Measurements from ENCODE around the gene C1orf159. TPM values are rescaled to one million over a fixed set of nuclear protein-coding genes. Genes with fewer than 3 reads are reported as not detected.

Gene C1orf159
- total and polyA plus RNA-seq, 9 of the 15 experiments (the other 6 are each of a cell fraction or from before 2014, with no cell fraction given), result 0.28 to 54.9 (median 10.6) TPM

GRCh38 chr1:1037366-1038327 lies 78.2 kb downstream of the C1orf159 start:
- Histone ChIP-seq H3K9me1 (ENCODE audit: control insufficient read depth, insufficient read depth, low read length) (no peaks in the 10 kb centered on the region), H2AFZ (ENCODE audit: low read depth, low read length) (no peak overlapping the region), H3K4me1 (replicated peaks in 1 of 2; ENCODE audit: control insufficient read depth in 2 of 2, insufficient read depth in 2 of 2, low read length in 2 of 2) (peaks cover 8 to 89% of the 10 kb centered on the region in 2 experiments; a peak in 4 of 5 replicates), H3K36me3 (ENCODE audit: control insufficient read depth, insufficient read depth, low read length) (peaks cover 26% of the 10 kb centered on the region; the same call in 1 of the 3 replicates), H3K27ac (ENCODE audit: extremely low read depth, low read depth, low read length) (no peak overlapping the region), H3K4me3 (no peak overlapping the region), H3K4me2 (ENCODE audit: insufficient read depth, low read length) (no peak overlapping the region), H3K9ac (ENCODE audit: insufficient read depth in 1 of 2, low read depth in 2 of 2, low read length in 2 of 2) (peak overlapping the region in 1 of 2 experiments; percentile 21; a peak in 2 of 4 replicates), H3K27me3 (ENCODE audit: control insufficient read depth in 2 of 2, insufficient read depth in 2 of 2, low read length in 2 of 2) (no peaks in the 10 kb centered on the region), H3K9me3 (replicated peaks; ENCODE audit: control insufficient read depth, insufficient read depth, low read depth, low read length) (no peaks in the 10 kb centered on the region), H3K79me2 (ENCODE audit: control insufficient read depth, insufficient read depth, low read length) (no peaks in the 10 kb centered on the region; the same call in 2 of the 3 replicates), H4K20me1 (replicated peaks; ENCODE audit: control insufficient read depth, insufficient read depth, low read length) (peaks cover 22% of the 10 kb centered on the region)
- in situ Hi-C loops (cut with MboI), result no loop called here
- no peak for TF ChIP-seq MTA3 (IDR thresholded peaks at IDR 0.05; ENCODE audit: borderline replicate concordance)
- no peak for TF ChIP-seq SP1 (CRISPR knock-in tag; IDR thresholded peaks at IDR 0.05)
- no peak for TF ChIP-seq MLLT1 (IDR thresholded peaks at IDR 0.05)
- TF ChIP-seq SRSF1 (IDR thresholded peaks at IDR 0.05; ENCODE audit: low read depth, low read length), result no peak
- TF ChIP-seq ZNF41 (CRISPR knock-in tag; conservative IDR thresholded peaks at IDR 0.05), result no peak
- TF ChIP-seq POLR2H (tag; IDR thresholded peaks at IDR 0.05; ENCODE audit: low read depth), result no peak
- no peak for TF ChIP-seq SIX5 (IDR thresholded peaks at IDR 0.05; ENCODE audit: borderline replicate concordance in 1 of 2, insufficient read depth in 1 of 2, low read depth in 1 of 2, low read length in 2 of 2)
- no peak for TF ChIP-seq MIER1 (IDR thresholded peaks at IDR 0.05; ENCODE audit: low read depth)
- no peak for TF ChIP-seq IRF9 (tag; IDR thresholded peaks at IDR 0.05)
- TF ChIP-seq ZBTB8A (IDR thresholded peaks at IDR 0.05; ENCODE audit: partially characterized antibody), result no peak
- no peak for TF ChIP-seq BHLHE40 (IDR thresholded peaks at IDR 0.05; ENCODE audit: low read length)
- no peak for TF ChIP-seq ZNF3 (CRISPR knock-in tag; IDR thresholded peaks at IDR 0.05)
- no peak for TF ChIP-seq ZBTB34 (CRISPR knock-in tag; IDR thresholded peaks at IDR 0.05)
- TF ChIP-seq SUPT5H (IDR thresholded peaks at IDR 0.05), result no peak
- 76% methylated on average over 30 of the region's 30 CpGs for WGBS (ENCODE audit: insufficient coverage, low coverage, missing lambda C conversion rate)
- ChIA-PET POLR2A (no interaction called here), CTCF (ENCODE audit: low intra/inter-chr PET ratio) (interaction anchor here (0.6 kb wide), 1 partner anchor 167 kb away, joined by 3 read pairs; no protein-coding TSS in a partner anchor)
- DNase-seq (ENCODE audit: extremely low read depth in 1 of 4, low spot score in 3 of 4) (no peak), FAIRE-seq (no peak), ATAC-seq (no peak)
- intact Hi-C loops (cut with micrococcal nuclease), result no loop called here
- BruUV-seq (replicated peaks), result no TSS peak
